HepG2 (cell line): Measurements from ENCODE around the gene NFATC3. TPM values are rescaled to one million over a fixed set of nuclear protein-coding genes. Genes with fewer than 3 reads are reported as not detected.

Source experiments
- FOXA1 ChIP-seq, 2 experiments: fragments of 450-650 bp in 1 of 2; sonication (generic) in 1 of 2; formaldehyde crosslinking in 1 of 2; IDR thresholded peaks; 2 replicates each; pipeline versions ENCODE4 v1.4.0 to v1.6.1; 2016 to 2020; ENCODE audit warnings: missing genetic modification reagents in 1 of 2
- NR1H2 ChIP-seq: sonication (generic); formaldehyde crosslinking; IDR thresholded peaks from 2 replicates; pipeline ENCODE4 v1.8.1; 2022; ENCODE audit warnings: low read depth, missing genetic modification reagents, borderline replicate concordance
- RFX3 ChIP-seq: IDR thresholded peaks from 2 replicates; pipeline ENCODE4 v1.6.1; 2016; ENCODE audit warnings: missing biosample characterization, missing genetic modification reagents
- SP1 ChIP-seq, 2 experiments: fragments of 450-650 bp in 1 of 2; sonication (generic) in 1 of 2; formaldehyde crosslinking in 1 of 2; IDR thresholded peaks; 2 replicates each; pipeline versions ENCODE4 v1.4.0 to v1.6.1; 2016 to 2020; ENCODE audit warnings: missing genetic modification reagents in 1 of 2
- SRSF4 ChIP-seq: fragments of 200-400 bp; formaldehyde crosslinking; IDR thresholded peaks from one replicate; pipeline ENCODE4 v1.6.1; 2018; ENCODE audit warnings: mild to moderate bottlenecking, low read depth, low read length, moderate library complexity; ENCODE audit not compliant: poor library complexity, severe bottlenecking
- SYNCRIP ChIP-seq: fragments of 200-400 bp; formaldehyde crosslinking; IDR thresholded peaks from 2 replicates; pipeline ENCODE4 v1.6.1; 2018; ENCODE audit warnings: mild to moderate bottlenecking, low read depth, low read length; ENCODE audit not compliant: insufficient read depth
- polyA plus RNA-seq, 8 experiments: library from polyadenylated mRNA; depleted of rRNA in 3 of 8; stranded (reverse) in 7 of 8; unstranded in 1 of 8; fragments of >200 nt; fragmentation: Illumina TruSeq in 4 of 8; extraction: Trizol in 4 of 8; gene quantifications; 2 replicates each; pipeline versions ENCODE4 v1.2.1 to v1.2.3, GENCODE V29; 2011 to 2016; ENCODE audit warnings: low read depth in 4 of 8, missing spikeins in 1 of 8, mixed read lengths in 1 of 8; ENCODE audit not compliant: insufficient read depth in 1 of 8
- total RNA-seq, 5 experiments: library from RNA; depleted of rRNA; stranded (reverse); fragments of >200 nt; fragmentation: Illumina TruSeq; extraction: Trizol; gene quantifications; 2 replicates each; pipeline ENCODE4 v1.2.3, GENCODE V29; 2016; ENCODE audit warnings: low read depth in 1 of 5
- TF ChIP-seq, protein P1 (sequence below): sonication (generic); formaldehyde crosslinking; conservative IDR thresholded peaks from 2 replicates; pipeline ENCODE4 v1.8.1; 2023; ENCODE audit warnings: missing genetic modification reagents
- TF ChIP-seq, protein P2 (sequence below): sonication (generic); formaldehyde crosslinking; IDR thresholded peaks from 2 replicates; pipeline ENCODE4 v1.4.0; 2020; ENCODE audit warnings: mild to moderate bottlenecking, missing genetic modification reagents
- TF ChIP-seq, protein P3 (sequence below): sonication (generic); formaldehyde crosslinking; IDR thresholded peaks from 2 replicates; pipeline ENCODE4 v1.5.0; 2020; ENCODE audit warnings: mild to moderate bottlenecking, missing genetic modification reagents

NFATC3 gene
- total and polyA plus RNA-seq, 2 of the 13 experiments (the other 11 are each of a cell fraction or from before 2014, with no cell fraction given) = 52.6 to 62.7 TPM

DNA sequence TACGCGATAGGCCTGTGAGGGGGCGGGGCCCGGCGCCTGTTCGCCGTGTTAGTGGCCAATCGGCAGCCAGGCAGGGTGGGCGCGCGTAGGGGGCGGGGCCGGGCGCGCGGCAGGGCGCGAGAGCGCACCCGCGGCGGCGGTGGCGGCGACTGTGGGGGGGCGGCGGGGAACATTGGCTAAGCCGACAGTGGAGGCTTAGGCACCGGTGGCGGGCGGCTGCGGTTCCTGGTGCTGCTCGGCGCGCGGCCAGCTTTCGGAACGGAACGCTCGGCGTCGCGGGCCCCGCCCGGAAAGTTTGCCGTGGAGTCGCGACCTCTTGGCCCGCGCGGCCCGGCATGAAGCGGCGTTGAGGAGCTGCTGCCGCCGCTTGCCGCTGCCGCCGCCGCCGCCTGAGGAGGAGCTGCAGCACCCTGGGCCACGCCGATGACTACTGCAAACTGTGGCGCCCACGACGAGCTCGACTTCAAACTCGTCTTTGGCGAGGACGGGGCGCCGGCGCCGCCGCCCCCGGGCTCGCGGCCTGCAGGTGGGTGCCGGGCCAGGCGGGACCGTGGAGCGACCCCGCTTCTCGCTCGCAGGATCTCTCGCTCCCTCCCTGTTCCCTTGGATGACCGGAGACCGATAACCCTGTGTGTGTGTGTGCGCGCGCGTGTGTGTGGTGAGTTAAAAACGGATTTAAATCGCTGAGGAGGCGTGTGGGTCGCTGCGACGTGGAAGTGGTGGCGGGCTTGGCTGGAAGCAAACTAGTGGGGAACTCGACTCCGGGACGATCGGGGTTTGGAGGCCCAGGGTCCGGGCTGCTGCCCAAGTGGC lies at the start of gene NFATC3 (continued):
- TF ChIP-seq, protein P1, sequence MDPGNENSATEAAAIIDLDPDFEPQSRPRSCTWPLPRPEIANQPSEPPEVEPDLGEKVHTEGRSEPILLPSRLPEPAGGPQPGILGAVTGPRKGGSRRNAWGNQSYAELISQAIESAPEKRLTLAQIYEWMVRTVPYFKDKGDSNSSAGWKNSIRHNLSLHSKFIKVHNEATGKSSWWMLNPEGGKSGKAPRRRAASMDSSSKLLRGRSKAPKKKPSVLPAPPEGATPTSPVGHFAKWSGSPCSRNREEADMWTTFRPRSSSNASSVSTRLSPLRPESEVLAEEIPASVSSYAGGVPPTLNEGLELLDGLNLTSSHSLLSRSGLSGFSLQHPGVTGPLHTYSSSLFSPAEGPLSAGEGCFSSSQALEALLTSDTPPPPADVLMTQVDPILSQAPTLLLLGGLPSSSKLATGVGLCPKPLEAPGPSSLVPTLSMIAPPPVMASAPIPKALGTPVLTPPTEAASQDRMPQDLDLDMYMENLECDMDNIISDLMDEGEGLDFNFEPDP = no peak
- TF ChIP-seq FOXA1 (IDR thresholded peaks at IDR 0.05) (no peak), FOXA1 (CRISPR knock-in tag; IDR thresholded peaks at IDR 0.05) (no peak), SRSF4 (no peak), SP1 (IDR thresholded peaks at IDR 0.05) (no peak), SP1 (CRISPR knock-in tag; IDR thresholded peaks at IDR 0.05) (peak; percentile 22; the same call in 1 of the 2 replicates), NR1H2 (CRISPR knock-in tag) (no peak), RFX3 (CRISPR knock-in tag) (no peak), SYNCRIP (no peak)
- TF ChIP-seq, protein P2, sequence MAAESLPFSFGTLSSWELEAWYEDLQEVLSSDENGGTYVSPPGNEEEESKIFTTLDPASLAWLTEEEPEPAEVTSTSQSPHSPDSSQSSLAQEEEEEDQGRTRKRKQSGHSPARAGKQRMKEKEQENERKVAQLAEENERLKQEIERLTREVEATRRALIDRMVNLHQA (CRISPR knock-in tag) = no peak
- TF ChIP-seq, protein P3, sequence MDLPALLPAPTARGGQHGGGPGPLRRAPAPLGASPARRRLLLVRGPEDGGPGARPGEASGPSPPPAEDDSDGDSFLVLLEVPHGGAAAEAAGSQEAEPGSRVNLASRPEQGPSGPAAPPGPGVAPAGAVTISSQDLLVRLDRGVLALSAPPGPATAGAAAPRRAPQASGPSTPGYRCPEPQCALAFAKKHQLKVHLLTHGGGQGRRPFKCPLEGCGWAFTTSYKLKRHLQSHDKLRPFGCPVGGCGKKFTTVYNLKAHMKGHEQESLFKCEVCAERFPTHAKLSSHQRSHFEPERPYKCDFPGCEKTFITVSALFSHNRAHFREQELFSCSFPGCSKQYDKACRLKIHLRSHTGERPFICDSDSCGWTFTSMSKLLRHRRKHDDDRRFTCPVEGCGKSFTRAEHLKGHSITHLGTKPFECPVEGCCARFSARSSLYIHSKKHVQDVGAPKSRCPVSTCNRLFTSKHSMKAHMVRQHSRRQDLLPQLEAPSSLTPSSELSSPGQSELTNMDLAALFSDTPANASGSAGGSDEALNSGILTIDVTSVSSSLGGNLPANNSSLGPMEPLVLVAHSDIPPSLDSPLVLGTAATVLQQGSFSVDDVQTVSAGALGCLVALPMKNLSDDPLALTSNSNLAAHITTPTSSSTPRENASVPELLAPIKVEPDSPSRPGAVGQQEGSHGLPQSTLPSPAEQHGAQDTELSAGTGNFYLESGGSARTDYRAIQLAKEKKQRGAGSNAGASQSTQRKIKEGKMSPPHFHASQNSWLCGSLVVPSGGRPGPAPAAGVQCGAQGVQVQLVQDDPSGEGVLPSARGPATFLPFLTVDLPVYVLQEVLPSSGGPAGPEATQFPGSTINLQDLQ (CRISPR knock-in tag) = no peak
